GM18907 (cell line): ENCODE data around the gene UBE3B.

Source experiments
- ATAC-seq: cut with Tn5 transposase; IDR thresholded peaks from one replicate; pipeline ENCODE4 v1.9.1; 2021; ENCODE audit warnings: mild to moderate bottlenecking, moderate library complexity; ENCODE audit not compliant: unreplicated experiment

The UBE3B gene

GRCh38 chr12:109527489-109528123, 50.2 kb downstream of the UBE3B start:
- no peak for ATAC-seq

DNA sequence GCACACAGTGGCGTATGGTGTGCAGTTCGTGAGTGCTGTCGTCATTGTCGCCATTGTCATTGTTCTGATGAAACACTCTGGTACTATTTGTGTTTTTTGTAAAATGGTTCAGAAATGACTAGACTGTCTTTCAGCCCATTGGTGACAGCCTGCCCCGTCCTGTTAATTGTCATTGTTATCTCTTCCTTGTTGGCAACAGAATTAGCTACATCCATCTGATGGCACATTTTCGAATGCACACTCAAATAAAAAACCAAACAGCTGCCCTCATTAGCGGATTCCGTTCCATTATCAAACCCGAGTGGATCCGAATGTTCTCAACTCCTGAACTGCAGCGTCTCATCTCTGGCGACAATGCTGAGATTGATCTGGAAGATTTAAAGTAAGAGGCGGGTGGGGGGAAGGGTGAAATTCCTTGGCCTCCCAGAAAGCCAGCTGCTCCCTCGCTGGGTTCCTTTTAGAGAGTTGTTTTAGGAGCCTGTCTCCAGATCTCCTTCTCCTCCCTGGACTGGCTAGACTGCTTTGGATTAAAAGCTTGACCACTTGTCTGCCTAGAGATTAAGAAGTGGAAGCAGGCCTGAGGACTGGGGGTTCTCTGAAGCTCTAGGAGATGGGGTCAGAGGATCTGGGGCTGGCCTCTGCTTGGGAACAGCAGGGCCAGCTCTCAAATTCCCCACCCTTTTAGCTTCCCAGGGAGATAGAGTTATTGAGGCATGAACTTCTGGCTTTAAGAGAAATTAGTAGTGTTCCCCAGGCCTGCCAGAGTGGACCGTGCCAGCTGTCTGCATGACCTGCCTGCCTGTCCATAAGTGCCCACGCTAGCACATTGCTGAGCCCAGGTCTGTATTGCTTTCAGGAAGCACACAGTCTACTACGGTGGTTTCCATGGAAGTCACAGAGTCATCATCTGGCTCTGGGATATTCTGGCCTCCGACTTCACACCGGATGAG, 52.5 kb downstream of the UBE3B start:
- no peak for ATAC-seq

DNA sequence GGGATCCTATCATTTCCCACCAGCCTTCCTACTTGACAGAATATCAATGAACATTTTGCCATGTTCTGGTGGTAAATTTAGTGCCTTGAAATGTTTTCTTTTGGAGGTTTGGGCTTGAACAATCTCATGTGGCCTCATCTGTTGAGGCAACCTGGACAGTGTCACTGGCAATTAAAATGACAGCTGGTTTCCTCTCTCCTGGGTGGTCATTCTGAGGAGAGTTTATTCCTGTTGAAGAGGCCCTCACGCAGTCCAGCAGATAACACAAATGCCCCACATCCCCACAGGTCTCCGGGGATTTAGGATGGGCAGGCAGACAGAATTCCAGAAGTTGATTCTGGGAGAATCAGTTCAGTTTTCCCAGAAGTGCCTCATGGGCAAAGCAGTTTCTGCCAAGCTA, 54.0 kb downstream of the UBE3B start:
- ATAC-seq: no peak

- no peak for ATAC-seq
These were observed 55.5 kb downstream of the UBE3B start for GRCh38 chr12:109532721-109533486.

DNA sequence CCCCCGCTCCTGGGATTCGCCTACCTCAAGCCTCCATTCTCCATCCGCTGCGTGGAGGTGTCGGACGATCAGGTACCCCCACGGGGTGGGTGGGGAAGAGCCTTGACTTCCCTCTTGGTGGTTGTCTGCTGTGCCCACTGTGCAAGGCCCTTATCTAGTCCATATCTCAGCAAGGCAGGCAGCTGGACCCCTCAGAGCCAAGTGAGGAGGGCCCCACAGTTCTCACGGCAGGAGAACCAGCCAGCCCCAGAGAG, 56.0 kb downstream of the UBE3B start:
- no peak for ATAC-seq

GRCh38 chr12:109534456-109534855, 57.0 kb downstream of the UBE3B start:
- ATAC-seq: no peak

- ATAC-seq: no peak
These were observed 57.9 kb downstream of the UBE3B start for GRCh38 chr12:109535231-109535862.

DNA sequence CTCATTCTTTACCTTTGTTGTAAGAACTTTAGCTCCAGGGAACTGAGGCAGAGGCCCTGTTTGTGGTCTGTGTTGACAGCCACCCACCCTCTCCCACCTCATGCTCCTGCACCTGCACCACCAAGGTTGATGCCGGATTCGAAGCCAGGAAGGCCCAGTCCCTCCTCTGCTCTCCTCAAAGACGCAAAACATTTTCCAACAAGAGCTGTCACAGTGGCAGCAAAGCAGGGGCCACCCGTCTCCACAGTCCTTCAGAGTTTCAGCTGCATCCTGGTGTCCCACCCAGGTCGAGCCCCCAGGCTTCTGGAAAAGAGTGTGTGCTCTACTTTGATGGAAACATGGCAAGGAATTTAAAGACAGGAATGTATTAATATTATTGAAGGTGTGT, 58.4 kb downstream of the UBE3B start:
- no peak for ATAC-seq

DNA sequence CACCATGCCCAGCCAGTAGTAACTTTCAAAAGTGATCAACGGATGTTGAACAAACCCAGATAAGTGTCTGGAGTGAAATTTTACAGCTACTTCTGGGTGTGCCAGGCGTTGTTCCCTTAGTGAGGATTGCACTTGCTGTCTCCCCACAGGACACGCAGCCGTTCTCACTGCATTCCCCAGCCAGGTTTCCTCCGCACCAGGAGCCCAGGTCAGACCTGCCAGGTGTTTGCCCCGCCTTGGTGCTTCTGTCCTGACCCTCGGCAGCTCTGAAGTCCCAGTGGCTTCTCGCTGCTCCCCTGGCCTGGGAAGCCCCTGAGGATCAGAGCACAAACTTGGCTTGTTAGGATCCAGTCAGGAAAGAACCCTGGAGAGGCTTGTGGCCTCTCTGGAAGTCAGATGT, 59.7 kb downstream of the UBE3B start:
- ATAC-seq: no peak

- no peak for ATAC-seq
These were observed 60.9 kb downstream of the UBE3B start for GRCh38 chr12:109538191-109538863.

DNA sequence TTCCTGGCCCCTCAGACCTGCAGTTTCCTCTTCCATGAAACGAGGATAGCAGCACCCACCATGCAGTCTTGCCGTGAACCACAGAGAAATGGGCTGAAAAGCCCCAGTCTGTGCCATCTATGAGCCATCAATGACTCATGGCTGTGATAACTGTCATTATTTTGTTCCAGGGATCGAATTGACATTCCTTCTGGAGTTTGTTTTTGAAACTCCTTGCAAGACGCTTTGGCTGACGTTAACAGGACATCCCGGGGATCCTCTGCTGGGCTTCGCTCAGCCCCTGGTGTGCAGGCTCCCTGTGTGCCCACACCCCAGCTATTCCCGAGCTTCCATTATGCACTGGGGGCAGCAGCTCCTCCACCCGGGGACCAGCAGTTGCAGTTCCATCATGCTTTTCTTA, 62.1 kb downstream of the UBE3B start:
- no peak for ATAC-seq

DNA sequence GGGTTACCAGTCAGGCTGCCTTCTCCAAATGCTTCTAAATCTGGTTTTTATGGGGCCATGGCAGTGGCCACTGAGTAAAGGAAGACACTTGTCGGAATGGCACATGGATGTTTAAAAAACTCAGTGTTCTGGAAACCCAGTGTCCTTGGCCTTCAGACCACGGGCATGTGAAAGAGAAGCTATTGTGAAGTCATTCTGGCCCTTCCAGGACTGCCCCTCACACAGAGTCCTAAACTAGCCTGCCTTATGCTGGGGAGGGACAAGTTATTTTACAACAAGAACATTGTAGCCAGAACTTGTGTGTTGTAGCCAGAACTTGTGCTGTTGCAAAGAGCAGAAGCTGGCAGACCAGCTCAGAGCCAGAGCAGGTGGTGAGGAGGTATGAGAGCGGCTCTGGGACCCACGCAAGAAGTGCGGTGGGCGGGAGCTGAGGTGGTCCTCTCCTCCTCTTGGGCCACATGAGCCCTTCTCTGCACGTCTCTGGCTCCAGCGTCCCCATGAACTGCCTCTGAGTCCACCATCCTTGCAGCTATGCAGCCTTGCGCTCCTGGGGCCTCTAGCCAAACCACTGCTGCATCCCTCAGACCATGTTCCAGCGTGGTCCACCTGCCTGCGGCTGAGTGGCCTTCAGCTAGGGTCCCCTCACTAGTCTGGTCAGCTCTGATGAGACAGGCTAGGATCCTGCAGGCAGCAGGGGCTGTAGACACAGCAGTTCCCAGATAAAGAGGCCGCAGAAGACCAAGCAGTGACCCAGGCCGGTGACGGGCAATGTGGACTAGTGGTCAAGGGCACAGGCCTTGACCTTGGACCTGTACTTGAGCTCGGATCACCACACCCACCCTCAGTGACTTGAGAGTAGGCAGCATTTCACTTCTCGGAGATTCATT, 63.3 kb downstream of the UBE3B start:
- no peak for ATAC-seq

GRCh38 chr12:109541413-109541726, 63.9 kb downstream of the UBE3B start:
- no peak for ATAC-seq

GRCh38 chr12:109542014-109542413, 64.6 kb downstream of the UBE3B start:
- ATAC-seq: no peak

DNA sequence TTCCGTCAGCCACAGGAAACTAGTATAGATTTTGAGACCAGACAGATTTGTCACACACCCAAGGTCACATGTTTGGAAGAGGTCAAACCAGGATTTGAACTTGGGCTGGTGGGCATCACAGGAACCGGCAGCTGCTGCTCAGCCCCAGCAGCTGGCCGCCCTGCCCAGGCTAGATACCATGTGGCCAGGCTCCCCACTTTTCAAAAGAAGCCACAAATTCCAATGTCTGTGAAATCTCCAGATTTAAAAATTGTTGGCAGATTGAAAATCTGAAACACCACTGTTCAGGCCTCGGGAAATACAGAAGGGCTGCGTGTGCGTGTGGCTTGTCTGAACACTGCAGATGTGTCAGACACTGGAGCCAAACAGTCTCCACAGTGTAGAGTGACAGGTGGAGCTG, 65.4 kb downstream of the UBE3B start:
- no peak for ATAC-seq

DNA sequence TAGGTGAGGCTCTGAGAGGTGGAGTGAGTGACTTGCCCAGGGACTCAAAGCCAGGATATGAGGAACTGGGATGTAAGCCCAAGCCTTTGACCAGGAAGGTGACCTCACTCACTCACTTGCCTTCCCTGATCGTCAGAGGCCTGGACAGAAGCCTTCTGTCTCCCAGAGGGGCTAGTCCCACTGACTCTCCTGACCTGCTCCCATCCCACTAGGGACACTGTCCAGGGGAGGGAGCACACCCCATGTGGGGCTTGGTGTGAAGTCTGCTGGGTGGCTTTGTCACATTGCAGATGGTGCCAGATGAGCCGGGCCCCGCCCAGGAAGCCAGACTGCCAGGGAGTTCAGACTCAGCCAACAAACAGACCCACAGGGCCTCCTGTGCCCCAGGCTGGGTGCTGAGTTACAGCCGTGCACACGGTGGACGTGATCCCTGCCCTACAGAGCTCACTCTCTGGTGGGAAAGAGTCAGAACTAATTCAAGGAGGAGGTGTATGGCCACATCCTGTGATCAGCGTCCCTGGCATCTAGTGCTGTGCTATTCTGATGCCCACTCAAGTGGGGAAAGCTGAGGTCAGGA, 67.6 kb downstream of the UBE3B start:
- no peak for ATAC-seq

GRCh38 chr12:109545826-109546225, 68.4 kb downstream of the UBE3B start:
- ATAC-seq: no peak

DNA sequence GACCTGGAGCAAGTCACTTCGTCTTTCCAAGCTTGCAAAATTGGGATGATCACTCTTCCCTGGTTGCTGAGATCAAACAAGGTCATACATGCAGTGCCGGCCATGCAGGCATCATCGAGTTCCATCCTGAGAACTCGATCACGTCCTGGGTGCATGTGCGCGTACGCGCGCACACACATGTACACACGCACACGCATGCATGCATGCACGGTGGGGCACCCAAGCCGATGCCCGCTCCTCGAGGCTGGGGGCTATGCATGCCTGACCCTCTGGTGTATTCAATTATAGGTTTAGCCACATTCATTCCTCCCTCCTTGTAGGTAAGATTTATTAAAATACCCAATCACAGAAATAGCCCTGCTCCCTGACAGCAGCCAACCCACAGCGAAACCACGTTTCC, 69.9 kb downstream of the UBE3B start:
- no peak for ATAC-seq

DNA sequence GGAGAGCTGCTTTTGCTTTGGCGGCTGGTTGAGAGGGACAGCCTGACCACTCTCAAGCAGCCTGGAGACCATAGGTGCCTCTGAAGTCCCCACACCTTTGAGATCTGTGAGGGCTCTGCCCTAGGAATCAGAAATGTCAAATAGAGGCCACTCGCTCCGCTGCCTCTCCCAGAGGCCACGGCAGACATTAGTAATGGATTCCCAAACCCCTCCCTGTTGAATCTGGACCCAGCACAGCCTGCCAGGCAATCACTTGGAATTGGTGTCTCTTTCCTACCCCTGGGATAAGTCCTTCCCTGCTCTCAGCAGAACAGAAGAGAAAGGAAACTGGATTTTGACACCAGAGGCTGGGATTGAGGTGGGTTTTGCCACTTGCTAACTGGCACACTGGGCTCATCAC, 70.8 kb downstream of the UBE3B start:
- ATAC-seq: no peak
